ENCODE data around the gene NID2. TPM values are rescaled to one million over a fixed set of nuclear protein-coding genes. Genes with fewer than 3 reads are reported as not detected.

Gene NID2
- total and polyA plus RNA-seq, 9 of the 15 experiments (the other 6 are each of a cell fraction or from before 2014, with no cell fraction given), result 0.04 to 0.45 (median 0.16) TPM; not detected in 3

DNA sequence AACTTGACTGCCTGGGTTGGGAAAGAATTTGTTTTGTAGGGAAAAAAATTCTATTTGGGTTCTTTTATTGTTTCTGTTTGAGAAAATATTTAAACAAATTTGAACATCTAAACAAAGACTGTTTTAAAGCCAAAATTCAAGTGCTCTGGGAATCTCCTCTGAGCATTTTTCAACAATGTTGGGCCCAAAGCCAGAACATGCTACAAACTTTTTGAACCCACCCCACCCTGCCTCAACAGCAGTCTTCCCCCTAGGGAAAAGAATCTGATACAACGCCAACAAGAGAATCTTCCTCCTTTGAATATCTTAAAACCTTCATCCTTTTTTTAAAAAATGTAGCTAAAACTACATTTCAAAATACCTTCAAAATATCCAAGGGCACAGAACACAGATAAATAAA is 20.4 kb upstream of the NID2 start:
- no TSS peak for BruUV-seq (replicated peaks)
- no peaks in the 10 kb centered on the region for H3K79me2 ChIP-seq (ENCODE audit: control insufficient read depth, insufficient read depth, low read length)
- POLR2A ChIA-PET, result no interaction called here

More for the DNA sequence above, 20.4 kb upstream of the NID2 start:
- CTCF ChIA-PET (ENCODE audit: low intra/inter-chr PET ratio), result no interaction called here
- H3K9ac ChIP-seq (ENCODE audit: insufficient read depth in 1 of 2, low read depth in 2 of 2, low read length in 2 of 2), result no peak overlapping the region
- intact Hi-C loops (cut with micrococcal nuclease) (no loop called here), in situ Hi-C loops (cut with MboI) (no loop called here)
- no peak overlapping the region for H3K27ac ChIP-seq (ENCODE audit: extremely low read depth, low read depth, low read length)
- H3K27me3 ChIP-seq (ENCODE audit: control insufficient read depth in 2 of 2, insufficient read depth in 2 of 2, low read length in 2 of 2), result no peaks in the 10 kb centered on the region
- FAIRE-seq (no peak), DNase-seq (ENCODE audit: extremely low read depth in 1 of 4, low spot score in 3 of 4) (no peak), ATAC-seq (no peak)
- no peak overlapping the region for H2AFZ ChIP-seq (ENCODE audit: low read depth, low read length)
- no peaks in the 10 kb centered on the region for H3K36me3 ChIP-seq (ENCODE audit: control insufficient read depth, insufficient read depth, low read length)
- no peak overlapping the region for H3K4me3 ChIP-seq
- H3K9me3 ChIP-seq (replicated peaks; ENCODE audit: control insufficient read depth, insufficient read depth, low read depth, low read length), result no peaks in the 10 kb centered on the region
- WGBS (ENCODE audit: insufficient coverage, low coverage, missing lambda C conversion rate), result 0% methylated on average over 1 of the region's 1 CpG
- no peaks in the 10 kb centered on the region for H3K9me1 ChIP-seq (ENCODE audit: control insufficient read depth, insufficient read depth, low read length)
- H3K4me2 ChIP-seq (ENCODE audit: insufficient read depth, low read length), result no peak overlapping the region
- H3K4me1 ChIP-seq (replicated peaks in 1 of 2; ENCODE audit: control insufficient read depth in 2 of 2, insufficient read depth in 2 of 2, low read length in 2 of 2), result no peaks in the 10 kb centered on the region
- no peaks in the 10 kb centered on the region for H4K20me1 ChIP-seq (replicated peaks; ENCODE audit: control insufficient read depth, insufficient read depth, low read length)
- no peak for TF ChIP-seq ZNF507 (tag; conservative IDR thresholded peaks at IDR 0.05)
- TF ChIP-seq KLF10 (CRISPR knock-in tag; IDR thresholded peaks at IDR 0.05), result no peak
- no peak for TF ChIP-seq GATAD2A (IDR thresholded peaks at IDR 0.05)
- no peak for TF ChIP-seq ID3 (CRISPR knock-in tag; IDR thresholded peaks at IDR 0.05)
- no peak for TF ChIP-seq ID3 (tag; IDR thresholded peaks at IDR 0.05)
- TF ChIP-seq, protein P1, sequence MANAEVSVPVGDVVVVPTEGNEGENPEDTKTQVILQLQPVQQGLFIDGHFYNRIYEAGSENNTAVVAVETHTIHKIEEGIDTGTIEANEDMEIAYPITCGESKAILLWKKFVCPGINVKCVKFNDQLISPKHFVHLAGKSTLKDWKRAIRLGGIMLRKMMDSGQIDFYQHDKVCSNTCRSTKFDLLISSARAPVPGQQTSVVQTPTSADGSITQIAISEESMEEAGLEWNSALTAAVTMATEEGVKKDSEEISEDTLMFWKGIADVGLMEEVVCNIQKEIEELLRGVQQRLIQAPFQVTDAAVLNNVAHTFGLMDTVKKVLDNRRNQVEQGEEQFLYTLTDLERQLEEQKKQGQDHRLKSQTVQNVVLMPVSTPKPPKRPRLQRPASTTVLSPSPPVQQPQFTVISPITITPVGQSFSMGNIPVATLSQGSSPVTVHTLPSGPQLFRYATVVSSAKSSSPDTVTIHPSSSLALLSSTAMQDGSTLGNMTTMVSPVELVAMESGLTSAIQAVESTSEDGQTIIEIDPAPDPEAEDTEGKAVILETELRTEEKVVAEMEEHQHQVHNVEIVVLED (CRISPR knock-in tag; IDR thresholded peaks at IDR 0.05), result no peak
- no peak for TF ChIP-seq NFIX (CRISPR knock-in tag; IDR thresholded peaks at IDR 0.05; ENCODE audit: low read depth)
- no peak for TF ChIP-seq CCNT2 (IDR thresholded peaks at IDR 0.05; ENCODE audit: borderline replicate concordance, extremely low read depth, insufficient read length, low read depth, low read length)
- no peak for TF ChIP-seq NELFE (IDR thresholded peaks at IDR 0.05; ENCODE audit: insufficient read depth, insufficient read length)
- TF ChIP-seq, protein P2, sequence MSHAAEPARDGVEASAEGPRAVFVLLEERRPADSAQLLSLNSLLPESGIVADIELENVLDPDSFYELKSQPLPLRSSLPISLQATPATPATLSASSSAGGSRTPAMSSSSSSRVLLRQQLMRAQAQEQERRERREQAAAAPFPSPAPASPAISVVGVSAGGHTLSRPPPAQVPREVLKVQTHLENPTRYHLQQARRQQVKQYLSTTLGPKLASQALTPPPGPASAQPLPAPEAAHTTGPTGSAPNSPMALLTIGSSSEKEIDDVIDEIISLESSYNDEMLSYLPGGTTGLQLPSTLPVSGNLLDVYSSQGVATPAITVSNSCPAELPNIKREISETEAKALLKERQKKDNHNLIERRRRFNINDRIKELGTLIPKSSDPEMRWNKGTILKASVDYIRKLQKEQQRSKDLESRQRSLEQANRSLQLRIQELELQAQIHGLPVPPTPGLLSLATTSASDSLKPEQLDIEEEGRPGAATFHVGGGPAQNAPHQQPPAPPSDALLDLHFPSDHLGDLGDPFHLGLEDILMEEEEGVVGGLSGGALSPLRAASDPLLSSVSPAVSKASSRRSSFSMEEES (CRISPR knock-in tag; IDR thresholded peaks at IDR 0.05), result no peak
- TF ChIP-seq U2AF2 (optimal IDR thresholded peaks at IDR 0.05; ENCODE audit: low read depth, low read length), result no peak
- no peak for TF ChIP-seq RBM25 (IDR thresholded peaks at IDR 0.05; ENCODE audit: low read depth, low read length, severe bottlenecking)

Measured in K562 (cell line).